ENCODE results near the gene SASH1. TPM values are rescaled to one million over a fixed set of nuclear protein-coding genes. Genes with fewer than 3 reads are reported as not detected.

Gene SASH1
- total and polyA plus RNA-seq, 2 donors (not counting 3 experiments of a cell fraction or from before 2014, with no cell fraction given) = 18.5 to 103 TPM

DNA sequence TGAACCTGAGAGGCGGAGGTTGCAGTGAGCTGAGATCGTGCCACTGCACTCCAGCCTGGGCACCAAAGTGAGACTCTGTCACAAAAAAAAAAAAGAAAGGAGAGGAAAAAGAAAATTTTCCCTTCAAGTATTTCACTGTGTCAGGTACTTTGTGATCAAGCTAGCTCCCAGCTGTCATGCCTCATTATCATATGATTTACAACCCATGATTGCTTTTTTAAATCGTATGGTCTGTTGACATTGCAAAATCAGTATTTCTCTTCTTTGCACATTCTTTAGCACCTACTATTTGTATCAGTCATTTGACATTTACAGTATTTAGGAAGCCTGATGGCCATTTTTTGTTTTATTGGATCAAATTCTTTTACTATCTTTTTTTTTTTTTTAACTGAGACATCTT is 22.4 kb downstream of the SASH1 start:
- H3K36me3 ChIP-seq (ENCODE audit: control insufficient read depth in 2 of 2, extremely low read depth in 1 of 2, insufficient read depth in 2 of 2, low read length in 2 of 2) = no peaks in the 10 kb centered on the region
- H3K79me2 ChIP-seq (ENCODE audit: control insufficient read depth, insufficient read depth, low read length) = peaks cover 71% of the 10 kb centered on the region
- peaks cover 69% of the 10 kb centered on the region for H3K4me1 ChIP-seq (ENCODE audit: control insufficient read depth, extremely low read depth, insufficient read depth, low read length)
- CTCF ChIA-PET = interaction anchor here (1.1 to 5.5 kb wide), 3 partner anchors 19 to 185 kb away, joined by 3 to 36 read pairs (median 14); no protein-coding TSS in a partner anchor
- peak; percentile 46 for TF ChIP-seq POLR2A (IDR thresholded peaks at IDR 0.05; ENCODE audit: low read depth, low read length)
- TF ChIP-seq JUN (IDR thresholded peaks at IDR 0.05; ENCODE audit: borderline replicate concordance, insufficient read depth, insufficient read length, low read depth) = no peak
- peak overlapping the region; percentile 76 for H3K9ac ChIP-seq (replicated peaks; ENCODE audit: extremely low read depth, insufficient read depth, low read length)
- no peaks in the 10 kb centered on the region for H3K9me1 ChIP-seq (replicated peaks; ENCODE audit: control insufficient read depth, extremely low read depth, insufficient read depth, low read length)
- H3K4me2 ChIP-seq (ENCODE audit: insufficient read depth, low read length) = peak overlapping the region; percentile 66
- H3K4me3 ChIP-seq (replicated peaks in 1 of 3; ENCODE audit: insufficient read depth in 1 of 3, low read depth in 1 of 3, low read length in 3 of 3) = no peak overlapping the region
- dilution Hi-C loops (cut with MboI; ENCODE audit: extremely low pct_ligation_motif_present, low sequenced_read_pairs) (no loop called here), intact Hi-C loops (cut with micrococcal nuclease) (no loop called here)
- H3K27ac ChIP-seq (ENCODE audit: insufficient read depth, low read depth, low read length) = peak overlapping the region; percentile 96
- FAIRE-seq (no peak), DNase-seq (ENCODE audit: low read depth, low spot score) (no peak)
- no peaks in the 10 kb centered on the region for H3K27me3 ChIP-seq (ENCODE audit: control insufficient read depth in 2 of 2, insufficient read depth in 2 of 2, low read length in 2 of 2)
- H3K9me3 ChIP-seq (replicated peaks; ENCODE audit: control insufficient read depth, insufficient read depth, low read length) = no peaks in the 10 kb centered on the region
- H4K20me1 ChIP-seq (replicated peaks; ENCODE audit: control insufficient read depth, extremely low read depth, insufficient read depth, low read length) = no peaks in the 10 kb centered on the region
- H2AFZ ChIP-seq (ENCODE audit: low read depth, low read length) = no peak overlapping the region
- no TSS peak for BruUV-seq (replicated peaks)
- POLR2A ChIA-PET = interaction anchor here (1.9 kb wide), 1 partner anchor 91 kb away, joined by 6 read pairs; no protein-coding TSS in a partner anchor

DNA sequence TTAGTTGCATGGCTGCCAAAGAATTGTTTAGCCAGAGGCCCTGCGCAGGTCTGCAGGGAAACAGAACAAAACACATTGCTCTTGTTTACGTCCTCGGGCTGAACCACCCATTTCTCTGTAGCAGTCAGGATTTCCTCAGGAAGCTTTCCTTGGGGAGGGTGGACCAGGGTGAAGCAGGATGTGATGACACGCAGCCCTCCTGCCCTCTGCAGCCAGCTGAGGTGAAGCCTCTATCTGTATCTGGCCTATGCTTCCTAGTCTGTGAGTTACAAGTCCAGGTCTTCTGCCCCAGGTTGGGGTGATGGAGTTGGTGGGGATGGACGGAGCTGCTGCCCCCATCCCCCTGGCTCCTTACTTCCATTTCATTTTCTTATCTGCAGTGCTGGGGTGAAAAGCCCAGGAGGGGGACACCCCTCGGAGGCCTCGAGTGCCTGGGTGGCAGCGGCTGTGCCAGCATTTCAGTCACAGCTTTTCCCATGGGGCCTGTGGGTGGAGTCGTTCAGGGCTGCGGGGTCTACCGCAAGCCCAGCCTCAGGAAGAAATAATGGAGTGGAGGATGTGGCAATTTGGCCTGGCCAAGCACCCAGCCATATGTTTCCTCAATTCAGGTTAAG is 24.9 kb downstream of the SASH1 start:
- peak; percentile 99 for DNase-seq (ENCODE audit: low read depth, low spot score)
- Histone ChIP-seq H3K9me1 (replicated peaks; ENCODE audit: control insufficient read depth, extremely low read depth, insufficient read depth, low read length) (no peaks in the 10 kb centered on the region), H3K79me2 (ENCODE audit: control insufficient read depth, insufficient read depth, low read length) (peaks cover 74% of the 10 kb centered on the region), H3K4me2 (ENCODE audit: insufficient read depth, low read length) (peak overlapping the region; percentile 32), H4K20me1 (replicated peaks; ENCODE audit: control insufficient read depth, extremely low read depth, insufficient read depth, low read length) (no peaks in the 10 kb centered on the region), H3K4me3 (replicated peaks in 1 of 3; ENCODE audit: insufficient read depth in 1 of 3, low read depth in 1 of 3, low read length in 3 of 3) (no peak overlapping the region), H3K27ac (ENCODE audit: insufficient read depth, low read depth, low read length) (peak overlapping the region; percentile 96), H2AFZ (ENCODE audit: low read depth, low read length) (no peak overlapping the region), H3K27me3 (ENCODE audit: control insufficient read depth in 2 of 2, insufficient read depth in 2 of 2, low read length in 2 of 2) (no peaks in the 10 kb centered on the region), H3K9ac (replicated peaks; ENCODE audit: extremely low read depth, insufficient read depth, low read length) (peak overlapping the region; percentile 61), H3K4me1 (ENCODE audit: control insufficient read depth, extremely low read depth, insufficient read depth, low read length) (peaks cover 75% of the 10 kb centered on the region), H3K36me3 (ENCODE audit: control insufficient read depth in 2 of 2, extremely low read depth in 1 of 2, insufficient read depth in 2 of 2, low read length in 2 of 2) (no peaks in the 10 kb centered on the region), H3K9me3 (replicated peaks; ENCODE audit: control insufficient read depth, insufficient read depth, low read length) (no peaks in the 10 kb centered on the region)
- dilution Hi-C loops (cut with MboI; ENCODE audit: extremely low pct_ligation_motif_present, low sequenced_read_pairs) (no loop called here), intact Hi-C loops (cut with micrococcal nuclease) (loop anchor here (1.0 kb wide), 12 partner anchors 25 to 221 kb away; partner anchors contain the start of gene SASH1)
- FAIRE-seq = peak; percentile 96
- CTCF ChIA-PET = interaction anchor here (0.7 to 5.5 kb wide), 21 partner anchors 10 to 859 kb away, joined by 3 to 36 read pairs (median 4); partner anchors contain the start of gene SAMD5
- TSS peak; percentile 39 for BruUV-seq (replicated peaks)
- TF ChIP-seq POLR2AphosphoS5 (IDR thresholded peaks at IDR 0.05; ENCODE audit: insufficient read depth, low read depth, low read length) (peak; percentile 97), JUN (IDR thresholded peaks at IDR 0.05; ENCODE audit: borderline replicate concordance, insufficient read depth, insufficient read length, low read depth) (peak; percentile 65), MYC (IDR thresholded peaks at IDR 0.05; ENCODE audit: low read depth, low read length) (peak; percentile 54), EZH2 (IDR thresholded peaks at IDR 0.05; ENCODE audit: borderline replicate concordance, low read depth, low read length, severe bottlenecking) (no peak), FOS (IDR thresholded peaks at IDR 0.05; ENCODE audit: borderline replicate concordance, insufficient read depth, low read length) (peak; percentile 89), GATA2 (IDR thresholded peaks at IDR 0.05; ENCODE audit: insufficient read depth, insufficient read length, low read depth, low read length) (peak; percentile 76), POLR2A (IDR thresholded peaks at IDR 0.05; ENCODE audit: low read depth, low read length) (no peak)
- TF ChIP-seq, protein P1, sequence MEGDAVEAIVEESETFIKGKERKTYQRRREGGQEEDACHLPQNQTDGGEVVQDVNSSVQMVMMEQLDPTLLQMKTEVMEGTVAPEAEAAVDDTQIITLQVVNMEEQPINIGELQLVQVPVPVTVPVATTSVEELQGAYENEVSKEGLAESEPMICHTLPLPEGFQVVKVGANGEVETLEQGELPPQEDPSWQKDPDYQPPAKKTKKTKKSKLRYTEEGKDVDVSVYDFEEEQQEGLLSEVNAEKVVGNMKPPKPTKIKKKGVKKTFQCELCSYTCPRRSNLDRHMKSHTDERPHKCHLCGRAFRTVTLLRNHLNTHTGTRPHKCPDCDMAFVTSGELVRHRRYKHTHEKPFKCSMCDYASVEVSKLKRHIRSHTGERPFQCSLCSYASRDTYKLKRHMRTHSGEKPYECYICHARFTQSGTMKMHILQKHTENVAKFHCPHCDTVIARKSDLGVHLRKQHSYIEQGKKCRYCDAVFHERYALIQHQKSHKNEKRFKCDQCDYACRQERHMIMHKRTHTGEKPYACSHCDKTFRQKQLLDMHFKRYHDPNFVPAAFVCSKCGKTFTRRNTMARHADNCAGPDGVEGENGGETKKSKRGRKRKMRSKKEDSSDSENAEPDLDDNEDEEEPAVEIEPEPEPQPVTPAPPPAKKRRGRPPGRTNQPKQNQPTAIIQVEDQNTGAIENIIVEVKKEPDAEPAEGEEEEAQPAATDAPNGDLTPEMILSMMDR (IDR thresholded peaks at IDR 0.05; ENCODE audit: extremely low read depth in 1 of 2, insufficient read depth in 1 of 2, low read depth in 1 of 2, low read length in 2 of 2) = no peak
- TF ChIP-seq, protein P2, sequence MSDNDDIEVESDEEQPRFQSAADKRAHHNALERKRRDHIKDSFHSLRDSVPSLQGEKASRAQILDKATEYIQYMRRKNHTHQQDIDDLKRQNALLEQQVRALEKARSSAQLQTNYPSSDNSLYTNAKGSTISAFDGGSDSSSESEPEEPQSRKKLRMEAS (IDR thresholded peaks at IDR 0.05; ENCODE audit: insufficient read depth, insufficient read length) = no peak
- POLR2A ChIA-PET = interaction anchor here (1.0 to 1.3 kb wide), 3 partner anchors 56 to 90 kb away, joined by 4 to 5 read pairs (median 4); no protein-coding TSS in a partner anchor

Measured in endothelial cell of umbilical vein (primary cell).